Adrenal gland (tissue), 5 donors: ENCODE data around the gene TMEM18.

Experiments
- CTCF ChIP-seq, 6 experiments: fragments of 450-650 bp in 4 of 6; fragments of 200-600 bp in 2 of 6; sonication (generic) in 1 of 6; IDR thresholded peaks; 1 replicate in 5 of 6; 2 replicates in 1 of 6; pipeline versions ENCODE4 v1.5.1 to v1.8.0; 2016 to 2021; ENCODE audit warnings: antibody characterized with exemption in 6 of 6, mild to moderate bottlenecking in 2 of 6, moderate library complexity in 1 of 6
- POLR2A ChIP-seq, 2 donors: fragments of 450-650 bp; IDR thresholded peaks; one replicate each; pipeline ENCODE4 v1.6.1; 2017; ENCODE audit warnings: antibody characterized with exemption in 2 of 2, mild to moderate bottlenecking in 2 of 2, moderate library complexity in 1 of 2
- donor health status: DM: no; HTN: no; CAD: no.

GRCh38 chr2:719191-719590, 42.0 kb upstream of the TMEM18 start:
- TF ChIP-seq CTCF (IDR thresholded peaks at IDR 0.05), result no peak
- no peak for TF ChIP-seq POLR2A (IDR thresholded peaks at IDR 0.05)
